Stimulated activated CD4-positive, alpha-beta T cell treated with anti-CD3 and anti-CD28 coated beads, Interleukin-12 subunit alpha, Interleukin-12 subunit beta, amount 100 ng/mL, for 4 hours (primary cell): ENCODE data around the gene EGLN1.
"Not testable (repeated sequence)": the region's sequence is repeated elsewhere in the genome, so short reads cannot be mapped to it uniquely, and the experiment has no call there.

Experiments
- DNase-seq: peaks from one replicate; pipeline ENCODE4 v3.0.0-alpha.2; 2020

Gene EGLN1

DNA sequence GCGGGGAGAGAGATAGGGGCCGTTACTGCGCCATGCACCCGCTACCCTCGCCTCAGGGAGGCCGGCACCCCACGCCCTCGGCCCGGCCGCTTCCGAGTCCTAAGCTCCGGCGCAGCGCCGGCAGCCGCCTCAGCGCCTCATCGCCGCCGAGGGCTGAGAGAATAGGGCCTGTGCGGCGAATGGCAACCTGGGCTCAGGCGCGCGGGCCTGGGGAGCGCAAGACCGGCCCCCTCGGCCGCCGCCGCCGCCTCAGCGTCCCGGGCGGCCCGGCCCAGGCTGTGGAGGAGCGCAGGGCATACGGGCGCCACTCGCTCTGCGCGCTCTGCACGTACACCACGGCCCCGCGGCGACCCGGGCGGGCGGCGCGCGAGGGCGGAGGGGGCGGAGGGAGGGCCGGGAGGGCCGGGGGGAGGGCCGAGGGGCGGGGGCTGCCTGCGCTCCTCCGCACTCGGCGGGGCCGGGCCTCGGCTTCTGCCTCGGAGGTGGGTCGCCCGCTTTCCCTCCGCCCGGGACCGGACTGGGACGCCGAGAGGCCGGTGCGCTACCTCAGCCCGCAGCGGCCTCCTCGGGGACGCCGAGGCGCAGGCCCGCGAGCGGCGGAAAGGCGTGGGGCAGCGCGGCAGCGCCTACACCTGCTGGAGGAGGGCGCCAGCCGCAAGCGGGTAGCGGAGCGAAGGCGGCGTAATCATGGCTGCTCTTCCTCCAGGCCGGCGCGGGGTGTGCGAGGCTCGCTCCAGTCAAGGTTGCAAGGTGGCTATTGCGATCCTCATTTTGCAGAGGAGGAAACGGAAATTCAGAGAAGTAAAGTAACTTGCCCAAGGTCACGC is at the start of gene EGLN1:
EGLN1 (minus strand) TSS at position 317 of the 827 bp plus-strand sequence. CDS start 399 bp downstream, outside the sequence.
- DNase-seq = peak; percentile 83

DNA sequence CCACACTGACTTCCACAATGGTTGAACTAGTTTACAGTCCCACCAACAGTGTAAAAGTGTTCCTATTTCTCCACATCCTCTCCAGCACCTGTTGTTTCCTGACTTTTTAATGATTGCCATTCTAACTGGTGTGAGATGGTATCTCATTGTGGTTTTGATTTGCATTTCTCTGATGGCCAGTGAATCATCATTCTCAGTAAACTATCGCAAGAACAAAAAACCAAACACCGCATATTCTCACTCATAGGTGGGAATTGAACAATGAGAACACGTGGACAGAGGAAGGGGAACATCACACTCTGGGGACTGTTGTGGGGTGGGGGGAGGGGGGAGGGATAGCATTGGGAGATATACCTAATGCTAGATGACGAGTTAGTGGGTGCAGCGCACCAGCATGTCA is 49.4 kb upstream of the EGLN1 start:
- not testable (repeated sequence) for DNase-seq

GRCh38 chr1:231471027-231471426 is 48.9 kb upstream of the EGLN1 start:
- DNase-seq = not testable (repeated sequence)

GRCh38 chr1:231467986-231468385 is 45.9 kb upstream of the EGLN1 start:
- DNase-seq = no peak

DNA sequence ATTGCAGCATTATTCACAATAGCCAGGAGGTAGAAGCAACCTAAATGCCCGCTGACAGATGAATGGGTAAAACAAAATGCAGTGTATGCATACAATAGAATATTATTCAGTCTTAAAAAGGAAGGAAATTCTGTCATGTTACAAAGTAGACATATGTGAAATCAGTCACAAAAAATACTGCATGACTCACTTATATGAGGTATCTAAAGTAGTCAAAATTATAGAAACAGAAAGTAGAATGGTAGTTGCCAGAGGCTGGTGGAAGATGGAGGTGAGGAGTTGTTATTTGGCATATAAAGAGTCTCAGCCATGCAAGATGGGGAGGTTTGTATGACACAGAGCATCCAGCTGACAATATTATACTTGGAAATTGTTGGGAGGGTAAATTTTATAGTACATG is 43.0 kb upstream of the EGLN1 start:
- no peak for DNase-seq

DNA sequence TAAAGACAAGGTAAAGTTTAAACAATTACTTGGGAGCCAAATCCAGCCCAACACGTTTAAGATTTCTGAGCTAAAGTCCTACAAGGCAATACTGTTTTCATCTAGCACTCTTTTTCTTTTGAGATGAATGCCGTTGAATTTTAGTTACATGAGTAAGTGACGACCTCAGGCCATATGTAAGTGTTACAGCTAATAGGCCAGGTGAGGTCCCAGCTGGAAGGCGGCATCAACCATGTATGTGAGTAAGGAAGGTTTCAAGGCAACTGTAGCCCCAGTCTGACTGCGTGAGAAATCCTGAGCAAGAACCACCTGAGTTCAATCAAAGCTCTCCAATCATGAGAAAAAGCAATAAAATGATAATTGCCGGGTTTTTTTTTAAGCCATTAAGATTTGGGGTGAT is 41.5 kb upstream of the EGLN1 start:
- no peak for DNase-seq

DNA sequence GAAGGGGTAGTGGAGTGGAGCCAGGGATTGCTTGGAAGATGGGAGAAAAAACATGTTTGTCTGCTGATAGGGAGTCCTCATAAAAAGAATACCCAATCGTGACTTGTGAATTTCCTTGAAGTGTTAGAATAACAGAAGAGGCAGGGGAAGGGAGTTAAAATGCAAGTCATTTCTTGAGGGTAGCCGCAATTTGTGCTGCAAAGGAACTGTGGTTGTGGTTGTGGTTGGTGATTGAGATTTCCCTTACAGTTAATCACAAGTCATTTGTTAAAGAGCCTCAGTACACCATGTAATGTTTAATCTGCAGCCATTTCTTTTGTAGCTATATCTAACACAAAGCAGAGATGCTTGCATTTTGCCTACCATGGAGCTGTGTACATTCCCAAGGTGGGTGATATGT is 38.5 kb upstream of the EGLN1 start:
- peak; percentile 14 for DNase-seq

GRCh38 chr1:231459438-231459837 is 37.4 kb upstream of the EGLN1 start:
- not testable (repeated sequence) for DNase-seq

DNA sequence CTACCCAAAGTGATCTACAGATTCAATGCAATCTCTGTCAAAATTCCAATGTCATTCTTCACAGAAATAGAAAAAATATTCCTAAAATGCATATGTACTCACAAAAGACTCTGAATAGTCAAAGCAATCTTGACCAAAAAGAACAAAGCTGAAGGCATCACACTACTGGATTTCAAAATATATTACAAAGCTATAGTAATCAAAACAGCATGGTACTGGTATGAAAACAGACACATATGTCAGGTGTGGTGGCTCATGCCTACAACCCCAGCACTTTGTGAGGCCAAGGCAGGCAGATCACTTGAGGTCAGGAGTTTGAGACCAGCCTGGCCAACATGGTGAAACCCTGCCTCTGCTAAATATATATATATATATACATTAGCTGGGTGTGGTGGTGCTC is 35.9 kb upstream of the EGLN1 start:
- not testable (repeated sequence) for DNase-seq

DNA sequence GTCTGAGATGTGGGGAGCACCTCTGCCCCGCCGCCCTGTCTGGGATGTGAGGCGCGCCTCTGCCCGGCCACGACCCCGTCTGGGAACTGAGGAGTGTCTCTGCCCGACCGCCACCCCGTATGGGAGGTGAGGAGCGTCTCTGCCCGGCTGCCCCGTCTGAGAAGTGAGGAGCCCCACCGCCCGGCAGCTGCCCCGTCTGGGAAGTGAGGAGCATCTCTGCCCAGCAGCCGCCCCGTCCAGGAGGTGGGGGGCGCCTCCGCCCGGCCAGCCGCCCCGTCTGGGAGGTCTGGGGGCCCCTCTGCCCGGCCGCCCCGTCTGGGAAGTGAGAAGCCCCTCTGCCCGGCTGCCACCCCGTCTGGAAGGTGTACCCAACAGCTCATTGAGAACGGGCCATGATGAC is 32.0 kb upstream of the EGLN1 start:
- not testable (repeated sequence) for DNase-seq

GRCh38 chr1:231446138-231446537 is 24.1 kb upstream of the EGLN1 start:
- DNase-seq = no peak

DNA sequence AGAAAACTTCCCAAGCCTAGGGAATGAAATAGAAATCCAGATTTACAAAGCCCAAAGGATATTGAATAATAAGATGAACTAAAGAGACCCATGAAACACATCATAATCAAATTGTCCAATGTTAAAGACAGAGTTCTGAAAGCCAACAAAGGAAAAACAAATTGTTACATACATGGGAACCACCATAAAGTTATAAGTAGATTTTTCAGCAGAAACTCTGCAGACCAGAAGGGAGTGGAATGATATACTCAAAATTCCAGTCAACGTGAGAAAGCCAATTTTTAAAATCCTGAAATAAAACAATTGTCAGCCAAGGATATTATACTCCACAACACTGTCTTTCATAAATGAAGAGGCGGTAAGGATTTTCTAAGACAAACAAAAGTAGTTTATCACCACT is 22.0 kb upstream of the EGLN1 start:
- no peak for DNase-seq

- no peak for DNase-seq
These were observed 21.3 kb upstream of the EGLN1 start for GRCh38 chr1:231443363-231443762.

DNA sequence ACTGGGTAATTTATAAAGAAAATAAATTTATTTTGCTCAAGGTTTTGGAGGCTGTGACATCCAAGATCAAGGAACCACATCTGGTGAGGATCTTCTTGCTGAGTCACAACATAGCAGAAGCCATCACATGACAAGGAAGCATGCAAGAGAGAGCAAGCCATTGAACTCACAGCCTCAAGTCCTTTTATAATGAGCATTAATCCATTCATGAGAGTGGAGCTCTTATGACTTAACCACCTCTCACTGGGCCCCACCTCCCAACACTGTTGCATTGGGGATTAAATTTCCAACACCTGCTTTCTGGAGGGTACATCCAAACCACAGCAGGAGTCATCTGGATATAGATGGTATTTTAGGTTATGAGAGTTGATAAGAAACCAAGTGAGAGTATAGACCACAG is 20.6 kb upstream of the EGLN1 start:
- DNase-seq = no peak

DNA sequence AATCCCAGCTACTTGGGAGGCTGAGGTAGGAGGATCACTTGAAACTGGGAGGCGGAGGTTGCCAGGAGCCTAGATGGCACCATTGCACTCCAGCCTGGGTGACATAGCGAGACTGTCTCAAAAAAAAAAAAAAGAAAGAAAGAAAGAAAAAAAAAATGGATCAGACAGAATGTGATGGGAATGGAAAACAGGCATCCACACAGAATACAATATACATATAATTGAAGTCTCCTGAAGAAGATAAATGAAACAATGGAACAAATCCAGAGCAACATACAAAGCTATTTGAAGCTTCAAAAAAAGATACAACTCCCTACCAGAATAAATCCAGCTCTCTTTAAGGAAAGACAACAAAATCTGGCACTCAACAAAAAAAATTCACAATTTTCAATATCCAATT is 10.9 kb upstream of the EGLN1 start:
- no peak for DNase-seq

- no peak for DNase-seq
These were observed 9.8 kb upstream of the EGLN1 start for GRCh38 chr1:231431665-231432415.

DNA sequence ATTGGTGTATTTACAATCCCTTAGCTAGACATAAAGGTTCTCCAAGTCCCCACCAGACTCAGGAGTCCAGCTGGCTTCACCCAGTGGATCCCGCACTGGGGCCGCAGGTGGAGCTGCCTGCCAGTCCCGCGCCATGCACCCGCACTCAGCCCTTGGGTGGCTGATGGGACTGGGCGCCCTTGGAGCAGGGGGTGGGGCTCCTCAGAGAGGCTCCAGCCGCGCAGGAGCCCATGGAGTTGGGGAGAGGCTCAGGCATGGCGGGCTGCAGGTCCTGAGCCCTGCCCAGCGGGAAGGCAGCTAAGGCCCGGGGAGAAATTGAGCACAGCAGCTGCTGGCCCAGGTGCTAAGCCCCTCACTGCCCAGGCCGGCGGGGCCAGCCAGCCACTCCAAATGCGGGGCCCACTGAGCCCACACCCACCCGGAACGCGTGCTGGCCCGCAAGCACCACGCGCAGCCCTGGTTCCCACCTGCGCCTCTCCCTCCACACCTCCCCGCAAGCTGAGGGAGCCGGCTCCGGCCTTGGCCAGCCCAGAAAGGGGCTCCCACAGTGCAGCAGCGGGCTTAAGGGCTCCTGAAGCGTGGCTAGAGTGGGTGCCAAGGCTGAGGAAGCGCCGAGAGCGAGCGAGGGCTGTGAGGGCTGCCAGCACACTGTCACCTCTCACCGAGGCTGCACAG is 8.7 kb upstream of the EGLN1 start:
- DNase-seq = not testable (repeated sequence)

GRCh38 chr1:231428377-231428776 is 6.3 kb upstream of the EGLN1 start:
- DNase-seq = no peak

DNA sequence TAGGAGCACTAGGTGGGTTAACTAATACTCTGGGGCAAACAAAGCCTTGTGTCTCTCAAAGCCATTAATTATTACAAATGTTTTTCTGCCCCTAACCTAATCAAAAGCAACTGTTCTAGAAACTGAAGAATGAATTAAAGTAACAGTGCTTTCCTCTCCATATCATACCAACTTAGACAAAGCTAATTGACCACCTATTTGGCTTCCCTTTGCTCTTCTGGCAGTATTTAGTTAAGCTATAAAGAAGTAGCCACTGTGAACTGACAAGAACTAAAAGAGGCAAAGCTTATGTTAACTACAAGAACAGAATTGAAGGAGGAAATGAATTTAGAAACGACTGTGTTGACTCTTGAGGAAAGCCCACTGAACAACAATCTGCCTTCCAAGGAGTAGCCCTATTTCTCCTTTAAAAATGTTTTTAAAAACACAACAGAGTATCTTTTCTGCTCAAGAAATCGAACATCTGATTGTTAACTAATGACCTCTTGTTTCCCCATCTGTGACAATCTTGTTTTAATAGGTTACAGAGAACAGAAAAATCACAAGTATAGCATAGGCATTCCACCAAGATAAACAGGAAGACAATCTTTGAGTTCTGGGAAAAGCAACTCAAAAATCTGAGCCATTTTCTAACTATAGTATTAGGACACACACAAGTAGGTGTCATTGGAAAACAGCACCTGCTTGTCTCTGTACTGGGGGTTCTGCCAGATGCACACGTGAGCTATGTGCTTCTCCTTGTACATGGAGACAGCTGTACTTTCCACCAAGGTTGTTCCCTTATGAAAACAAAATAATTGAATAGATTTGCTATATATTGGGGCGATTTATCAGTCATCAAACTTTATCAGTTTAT is 3.1 kb upstream of the EGLN1 start:
- DNase-seq = no peak

GRCh38 chr1:231423648-231424047 is 1.6 kb upstream of the EGLN1 start:
- no peak for DNase-seq

GRCh38 chr1:231422798-231423309 is 767 bp upstream of the EGLN1 start:
- no peak for DNase-seq

DNA sequence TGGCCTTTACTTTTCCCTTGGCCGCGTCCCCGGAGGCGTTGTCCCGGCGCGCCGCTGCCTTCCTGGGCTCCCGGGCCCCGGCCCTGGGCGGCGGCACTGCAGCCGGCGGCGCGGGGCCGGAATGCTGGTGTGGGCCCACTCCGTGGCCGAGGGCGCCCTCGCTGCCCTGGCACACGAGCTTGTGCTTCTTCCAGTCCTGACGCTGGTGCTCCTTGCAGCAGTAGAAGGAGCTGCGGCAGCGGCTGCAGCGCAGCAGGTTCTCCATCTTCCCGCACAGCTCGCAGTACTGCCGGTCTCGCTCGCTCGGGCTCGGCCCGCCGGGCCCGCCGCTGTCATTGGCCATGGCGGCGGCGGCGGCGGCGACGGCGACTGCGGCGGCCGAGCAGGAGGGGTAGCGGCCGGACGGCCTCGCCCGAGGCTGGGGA is 529 bp downstream of the EGLN1 start:
- peak; percentile 39 for DNase-seq
